HG02870 (cell line): Measurements from ENCODE around the gene POU6F1.
"Not testable (repeated sequence)": the region's sequence is repeated elsewhere in the genome, so short reads cannot be mapped to it uniquely, and the experiment has no call there.

ENCODE experiments used
- ATAC-seq: cut with Tn5 transposase; IDR thresholded peaks from one replicate; pipeline ENCODE4 v1.9.1; 2021; ENCODE audit warnings: mild to moderate bottlenecking, moderate library complexity; ENCODE audit not compliant: unreplicated experiment

POU6F1 gene

DNA sequence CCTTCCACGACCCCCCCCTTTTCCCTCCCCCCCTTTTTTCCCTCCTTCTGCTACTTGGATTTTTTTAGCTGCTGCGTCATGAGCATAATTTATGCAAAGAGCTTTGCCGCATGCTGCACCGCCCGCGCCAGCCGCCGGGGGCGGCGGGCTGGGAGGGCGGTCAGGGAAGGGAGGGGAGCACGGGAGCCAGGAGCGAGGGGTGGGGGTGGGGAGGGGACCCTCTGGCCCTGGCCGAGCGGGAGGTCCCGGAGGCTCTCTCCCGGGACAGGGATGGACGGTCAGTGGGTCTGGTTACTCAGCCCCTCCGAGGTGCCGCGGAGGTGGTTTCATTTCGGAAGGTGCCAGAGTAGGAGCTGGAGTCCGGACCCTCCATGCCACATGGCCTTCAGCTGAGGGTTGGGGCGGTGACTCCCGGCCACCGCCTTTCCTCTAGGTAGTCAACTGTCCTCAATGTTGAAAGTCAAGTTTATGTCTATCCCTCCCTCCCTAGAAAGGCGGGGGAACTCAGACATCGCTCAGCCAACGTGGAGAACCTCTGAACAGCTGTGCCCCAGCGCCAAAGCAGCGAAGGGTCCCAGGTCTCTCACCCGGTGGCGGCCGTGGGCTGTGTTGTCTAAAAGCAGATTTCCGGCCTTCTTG lies at the start of gene POU6F1:
Gene POU6F1 (minus strand): TSS at position 95 of the 639 bp plus-strand sequence. CDS start 11,226 bp downstream, outside the sequence.
- peak; percentile 65 for ATAC-seq

GRCh38 chr12:51265024-51265423 lies 47.2 kb upstream of the POU6F1 start:
- no peak for ATAC-seq

GRCh38 chr12:51264297-51264696 lies 46.4 kb upstream of the POU6F1 start:
- ATAC-seq = no peak

DNA sequence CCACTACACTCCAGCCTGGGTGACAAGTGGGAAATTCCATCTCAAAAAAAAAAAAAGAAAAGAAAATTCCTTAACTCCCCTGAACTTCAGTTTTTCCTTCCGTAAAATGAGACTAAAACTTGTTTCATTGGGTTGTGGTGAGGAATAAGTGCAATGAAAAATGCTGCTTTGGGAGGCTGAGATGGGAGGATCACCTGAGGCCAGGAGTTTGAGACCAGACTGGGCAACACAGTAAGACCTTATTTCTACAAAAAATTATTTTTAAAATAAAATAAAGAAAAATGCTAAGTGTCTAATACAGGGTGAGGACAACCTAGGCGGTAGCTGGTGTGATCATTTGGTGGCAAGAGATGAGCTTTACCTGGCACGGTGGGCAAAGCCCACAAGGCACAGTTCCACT lies 45.5 kb upstream of the POU6F1 start:
- no peak for ATAC-seq

GRCh38 chr12:51262758-51263177 lies 44.9 kb upstream of the POU6F1 start:
- ATAC-seq = no peak

- not testable (repeated sequence) for ATAC-seq
Measured at GRCh38 chr12:51259600-51259999, 41.7 kb upstream of the POU6F1 start.

DNA sequence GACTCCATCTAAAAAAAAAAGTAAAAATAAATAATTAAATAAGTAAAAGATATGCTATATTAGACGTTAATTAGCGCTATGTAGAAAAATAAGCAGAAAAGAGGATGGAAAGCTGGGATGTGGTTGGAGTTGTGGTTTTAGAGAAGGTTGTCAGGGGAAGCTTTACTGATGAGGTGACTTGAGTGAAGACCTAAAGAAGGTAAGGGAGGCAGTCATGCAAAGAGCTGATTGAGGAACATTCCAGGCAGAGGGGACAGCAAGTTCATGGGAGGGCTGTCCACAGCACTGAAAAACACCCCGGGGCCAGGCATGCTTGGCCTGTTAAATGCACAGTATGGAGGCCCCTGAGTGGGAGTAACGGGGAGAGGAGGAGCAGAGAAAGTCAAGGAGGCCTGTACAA lies 36.7 kb upstream of the POU6F1 start:
- ATAC-seq = no peak

- ATAC-seq = no peak
Measured at GRCh38 chr12:51253276-51253675, 35.4 kb upstream of the POU6F1 start.

GRCh38 chr12:51247523-51248206 lies 29.8 kb upstream of the POU6F1 start:
- ATAC-seq = no peak

- ATAC-seq = no peak
Measured at GRCh38 chr12:51246254-51246853, 28.5 kb upstream of the POU6F1 start.

- ATAC-seq = no peak
Measured at GRCh38 chr12:51245476-51246253, 27.8 kb upstream of the POU6F1 start.

DNA sequence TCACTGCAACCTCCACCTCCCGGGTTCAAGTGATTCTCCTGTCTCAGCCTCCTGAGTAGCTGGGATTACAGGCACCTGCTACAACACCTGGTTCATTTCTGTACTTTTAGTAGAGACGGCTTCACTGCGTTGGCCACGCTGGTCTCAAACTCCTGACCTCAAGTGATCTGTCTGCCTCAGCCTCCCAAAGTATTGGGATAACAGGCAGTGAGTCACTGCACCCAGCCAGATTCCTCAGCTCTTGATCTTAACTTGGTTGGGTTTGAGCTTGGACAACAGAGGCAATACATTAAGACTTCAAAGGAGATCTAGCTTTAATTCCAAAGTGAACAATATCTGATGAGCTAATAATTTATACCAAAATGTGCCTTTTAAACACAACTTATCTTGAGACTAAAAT lies 26.4 kb upstream of the POU6F1 start:
- no peak for ATAC-seq

GRCh38 chr12:51242876-51243275 lies 25.0 kb upstream of the POU6F1 start:
- ATAC-seq = no peak

DNA sequence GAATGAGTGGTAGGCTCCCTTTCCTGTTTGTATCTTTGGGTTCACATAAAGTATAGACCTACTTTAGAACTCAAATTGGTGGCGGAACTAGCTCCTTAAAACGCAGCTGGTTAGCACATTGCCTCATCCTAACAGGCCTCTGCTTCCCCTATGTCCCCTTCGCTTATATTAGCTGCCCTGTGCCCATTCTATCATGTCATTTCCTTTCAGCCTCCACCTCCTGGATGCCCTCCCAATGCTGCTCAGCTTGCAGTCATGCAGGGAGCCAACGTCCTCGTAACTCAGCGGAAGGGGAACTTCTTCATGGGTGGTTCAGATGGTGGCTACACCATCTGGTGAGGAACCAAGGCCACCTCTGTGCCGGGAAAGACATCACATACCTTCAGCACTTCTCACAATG lies 24.3 kb upstream of the POU6F1 start:
- no peak for ATAC-seq

- no peak for ATAC-seq
Measured at GRCh38 chr12:51240971-51241370, 23.1 kb upstream of the POU6F1 start.

GRCh38 chr12:51238510-51239334 lies 20.9 kb upstream of the POU6F1 start, which contains the start of gene DAZAP2:
TSS of gene DAZAP2 (plus strand) at chr12:51238826. CDS start at chr12:51238908, 82 bp downstream.
- peak; percentile 91 for ATAC-seq

GRCh38 chr12:51238037-51238509 lies 20.2 kb upstream of the POU6F1 start:
- ATAC-seq = no peak

- no peak for ATAC-seq
Measured at GRCh38 chr12:51234530-51234929, 16.7 kb upstream of the POU6F1 start.

DNA sequence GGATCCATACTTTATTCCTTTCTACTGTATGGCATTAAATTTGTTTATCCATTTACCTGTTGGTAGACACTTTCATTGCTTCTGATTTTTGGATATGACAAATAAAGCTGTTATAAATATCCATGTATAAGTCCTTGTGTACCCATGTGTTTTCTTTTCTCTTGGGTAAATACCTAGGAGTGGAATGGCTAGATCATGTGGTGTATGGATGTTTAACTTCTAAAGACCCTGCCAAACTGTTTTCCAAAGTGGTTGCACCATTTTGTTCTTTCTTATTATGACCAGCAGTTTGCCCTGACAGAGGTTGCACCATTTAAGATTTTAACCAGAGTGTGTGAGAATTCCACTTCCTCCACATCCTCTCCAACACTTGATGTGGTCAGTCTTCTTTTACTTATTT lies 14.8 kb upstream of the POU6F1 start:
- no peak for ATAC-seq

DNA sequence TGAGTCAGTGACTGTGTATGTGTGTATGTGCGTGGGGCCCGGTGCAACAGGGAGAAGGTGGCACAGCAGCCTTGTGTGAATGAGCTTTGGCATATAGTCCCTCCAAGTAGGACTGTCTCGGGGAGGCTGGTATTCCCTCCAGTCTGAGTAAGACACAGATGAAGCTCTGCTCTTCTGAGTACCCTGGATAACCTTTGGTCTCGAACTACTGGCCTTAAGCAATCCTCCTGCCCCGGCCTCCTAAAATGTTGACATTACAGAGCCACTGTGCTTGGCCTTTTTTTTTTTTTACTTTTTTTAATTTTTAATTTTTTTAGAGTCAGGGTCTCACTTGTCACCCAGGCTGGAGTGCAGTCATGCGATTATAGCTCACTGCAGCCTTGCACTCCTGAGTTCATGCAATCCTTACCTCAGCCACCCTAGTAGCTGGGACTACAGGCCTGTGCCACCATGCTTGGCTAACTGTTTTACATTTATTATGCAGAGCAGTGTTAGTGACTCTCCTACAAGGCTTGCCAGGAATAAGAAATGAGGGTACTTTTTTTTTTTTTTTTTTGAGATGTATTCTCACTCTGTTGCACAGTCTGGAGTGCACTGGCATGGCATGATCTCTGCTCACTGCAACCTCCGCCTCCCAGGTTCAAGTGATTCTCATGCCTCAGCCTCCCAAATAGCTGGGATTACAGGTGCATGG lies 11.4 kb upstream of the POU6F1 start:
- no peak for ATAC-seq
